ENCODE results near the gene PTPRN2.
A peak's percentile ranks its signal among the peaks of the same experiment; 100 is the strongest.

PTPRN2 gene

DNA sequence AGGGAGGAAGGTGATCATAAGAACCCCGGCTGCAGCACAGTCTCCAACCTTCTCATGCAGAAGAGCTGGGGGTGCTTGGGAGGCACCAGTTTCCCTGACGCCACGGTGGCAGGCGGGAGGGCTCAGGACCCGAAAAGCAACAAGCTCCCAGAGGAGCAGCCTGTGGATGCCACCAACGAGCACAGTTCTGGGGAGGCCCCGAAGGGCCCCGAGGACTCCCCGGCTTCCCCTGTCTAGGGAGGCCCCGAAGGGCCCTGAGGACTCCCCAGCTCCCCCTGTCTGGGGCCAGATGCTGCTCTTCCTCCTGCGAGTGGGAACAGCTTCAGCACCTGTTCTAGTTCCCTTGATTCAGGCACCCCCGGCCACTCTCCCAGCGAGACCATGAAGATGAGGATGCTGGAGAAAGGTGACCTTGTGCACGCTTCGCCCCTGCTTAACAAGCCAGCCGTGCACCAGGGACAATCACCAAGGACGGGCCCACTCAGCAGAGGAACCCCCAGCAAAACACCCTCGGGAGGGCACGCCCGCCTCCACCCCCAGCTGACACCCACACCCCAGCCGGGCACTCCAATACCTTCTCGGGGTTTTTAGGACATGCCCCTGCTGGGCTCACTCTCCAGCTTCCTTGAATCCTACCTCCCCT, 112.5 kb downstream of the PTPRN2 start:
- H3K56ac ChIP-seq (ENCODE audit: low read length) = no peak overlapping the region
- H2BK15ac ChIP-seq (replicated peaks; ENCODE audit: low read depth) = no peak overlapping the region

GRCh38 chr7:158474488-158474887, 113.1 kb downstream of the PTPRN2 start:
- H4K8ac ChIP-seq (ENCODE audit: low read depth, low read length) = no peak overlapping the region
- no peak overlapping the region for H4K5ac ChIP-seq (ENCODE audit: low read length)
- H3K9ac ChIP-seq (ENCODE audit: low read length) = no peak overlapping the region
- H2AK5ac ChIP-seq (ENCODE audit: low read length) = no peak overlapping the region
- H3K56ac ChIP-seq (ENCODE audit: low read length) = no peak overlapping the region
- no peaks in the 10 kb centered on the region for H3K4me1 ChIP-seq (ENCODE audit: control insufficient read depth, low read depth, low read length)
- DNase-seq = no peak
- H3K4me2 ChIP-seq (ENCODE audit: low read length) = no peak overlapping the region
- no peak overlapping the region for H3K23ac ChIP-seq (ENCODE audit: low read length)
- no peak overlapping the region for H2BK15ac ChIP-seq (replicated peaks; ENCODE audit: low read depth)
- H3K79me1 ChIP-seq (ENCODE audit: low read length) = no peaks in the 10 kb centered on the region
- no peak overlapping the region for H3K4me3 ChIP-seq (ENCODE audit: low read length)
- H3K18ac ChIP-seq (ENCODE audit: low read length) = no peak overlapping the region
- no peak overlapping the region for H3K4ac ChIP-seq (ENCODE audit: low read depth, low read length)
- no CpG with 5 or more reads among the region's 16 CpGs for WGBS (ENCODE audit: extremely low coverage, insufficient coverage, low lambda C conversion rate)
- no peaks in the 10 kb centered on the region for H3K79me2 ChIP-seq (ENCODE audit: control insufficient read depth, insufficient read depth, low read length)
- no peaks in the 10 kb centered on the region for H3K27me3 ChIP-seq (ENCODE audit: insufficient read depth, low read length, poor library complexity)
- H2BK120ac ChIP-seq (ENCODE audit: low read depth, low read length) = no peak overlapping the region
- no peaks in the 10 kb centered on the region for H3K36me3 ChIP-seq (ENCODE audit: control insufficient read depth, insufficient read depth, low read length)
- H3K27ac ChIP-seq (ENCODE audit: low read depth, low read length) = no peak overlapping the region
- H2BK5ac ChIP-seq (ENCODE audit: low read length) = no peak overlapping the region

More for the DNA sequence above, 112.5 kb downstream of the PTPRN2 start:
- WGBS (ENCODE audit: extremely low coverage, insufficient coverage, low lambda C conversion rate) = no CpG with 5 or more reads among the region's 22 CpGs
- Histone ChIP-seq H3K23ac (ENCODE audit: low read length) (no peak overlapping the region), H4K5ac (ENCODE audit: low read length) (no peak overlapping the region), H3K36me3 (ENCODE audit: control insufficient read depth, insufficient read depth, low read length) (no peaks in the 10 kb centered on the region), H3K4me3 (ENCODE audit: low read length) (no peak overlapping the region), H2BK5ac (ENCODE audit: low read length) (no peak overlapping the region), H3K4me2 (ENCODE audit: low read length) (no peak overlapping the region), H2BK120ac (ENCODE audit: low read depth, low read length) (no peak overlapping the region), H3K27ac (ENCODE audit: low read depth, low read length) (no peak overlapping the region), H3K4ac (ENCODE audit: low read depth, low read length) (no peak overlapping the region), H3K9ac (ENCODE audit: low read length) (no peak overlapping the region), H3K79me2 (ENCODE audit: control insufficient read depth, insufficient read depth, low read length) (no peaks in the 10 kb centered on the region), H3K4me1 (ENCODE audit: control insufficient read depth, low read depth, low read length) (no peaks in the 10 kb centered on the region), H3K27me3 (ENCODE audit: insufficient read depth, low read length, poor library complexity) (no peaks in the 10 kb centered on the region), H4K8ac (ENCODE audit: low read depth, low read length) (no peak overlapping the region), H3K18ac (ENCODE audit: low read length) (no peak overlapping the region), H2AK5ac (ENCODE audit: low read length) (no peak overlapping the region), H3K79me1 (ENCODE audit: low read length) (no peaks in the 10 kb centered on the region)
- DNase-seq = no peak

DNA sequence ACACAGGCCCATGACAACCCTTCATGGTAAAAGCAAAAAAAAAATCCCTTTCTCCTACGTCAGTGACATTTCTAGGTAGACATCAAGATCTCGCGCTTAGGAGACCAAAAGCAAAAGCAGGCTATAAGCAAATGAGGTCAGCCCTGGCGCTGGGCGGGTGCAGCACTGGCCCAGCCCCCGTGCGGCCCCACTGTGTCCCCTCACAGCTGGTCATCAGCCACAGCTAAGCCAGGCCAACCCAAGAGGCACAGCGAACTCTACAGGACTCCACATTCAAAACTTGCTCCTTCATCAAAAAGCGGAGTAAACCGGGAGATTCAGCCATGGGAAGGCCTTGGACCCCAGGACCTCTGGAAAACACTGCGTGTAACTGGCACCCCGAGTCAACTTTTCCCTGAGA, 113.7 kb downstream of the PTPRN2 start:
- no peak overlapping the region for H3K4ac ChIP-seq (ENCODE audit: low read depth, low read length)
- H3K4me1 ChIP-seq (ENCODE audit: control insufficient read depth, low read depth, low read length) = no peaks in the 10 kb centered on the region
- H3K56ac ChIP-seq (ENCODE audit: low read length) = no peak overlapping the region
- H3K18ac ChIP-seq (ENCODE audit: low read length) = no peak overlapping the region
- H4K5ac ChIP-seq (ENCODE audit: low read length) = no peak overlapping the region
- no CpG with 5 or more reads among the region's 12 CpGs for WGBS (ENCODE audit: extremely low coverage, insufficient coverage, low lambda C conversion rate)
- H3K79me2 ChIP-seq (ENCODE audit: control insufficient read depth, insufficient read depth, low read length) = no peaks in the 10 kb centered on the region
- no peak overlapping the region for H2AK5ac ChIP-seq (ENCODE audit: low read length)
- H3K79me1 ChIP-seq (ENCODE audit: low read length) = no peaks in the 10 kb centered on the region
- H3K4me2 ChIP-seq (ENCODE audit: low read length) = no peak overlapping the region
- H2BK5ac ChIP-seq (ENCODE audit: low read length) = no peak overlapping the region
- no peak overlapping the region for H2BK120ac ChIP-seq (ENCODE audit: low read depth, low read length)
- no peaks in the 10 kb centered on the region for H3K36me3 ChIP-seq (ENCODE audit: control insufficient read depth, insufficient read depth, low read length)
- no peak for DNase-seq
- H3K23ac ChIP-seq (ENCODE audit: low read length) = no peak overlapping the region
- H3K9ac ChIP-seq (ENCODE audit: low read length) = no peak overlapping the region
- no peak overlapping the region for H4K8ac ChIP-seq (ENCODE audit: low read depth, low read length)
- no peak overlapping the region for H3K27ac ChIP-seq (ENCODE audit: low read depth, low read length)
- no peak overlapping the region for H2BK15ac ChIP-seq (replicated peaks; ENCODE audit: low read depth)
- H3K4me3 ChIP-seq (ENCODE audit: low read length) = no peak overlapping the region
- no peaks in the 10 kb centered on the region for H3K27me3 ChIP-seq (ENCODE audit: insufficient read depth, low read length, poor library complexity)

DNA sequence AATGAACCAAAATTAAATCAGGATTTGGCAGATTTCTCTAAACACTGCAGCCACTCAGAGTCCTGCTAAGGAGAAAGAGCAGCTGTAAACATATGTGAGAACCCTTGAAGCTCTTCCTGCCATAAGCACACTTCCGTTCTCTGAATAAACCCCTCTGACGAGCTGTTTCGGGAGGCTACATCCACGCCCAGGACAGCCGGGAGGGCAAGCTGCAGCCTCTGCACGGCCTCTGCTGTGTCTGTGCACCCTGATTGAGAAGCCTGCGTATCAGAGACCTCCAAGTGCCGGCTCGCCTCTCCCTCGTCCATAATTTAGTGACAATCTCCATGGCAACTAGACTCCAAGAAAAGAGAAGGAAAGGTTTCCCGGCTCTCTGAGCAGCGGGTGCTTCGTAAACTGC, 114.4 kb downstream of the PTPRN2 start:
- no peaks in the 10 kb centered on the region for H3K79me2 ChIP-seq (ENCODE audit: control insufficient read depth, insufficient read depth, low read length)
- H3K56ac ChIP-seq (ENCODE audit: low read length) = no peak overlapping the region
- no peaks in the 10 kb centered on the region for H3K36me3 ChIP-seq (ENCODE audit: control insufficient read depth, insufficient read depth, low read length)
- no peak overlapping the region for H3K9ac ChIP-seq (ENCODE audit: low read length)
- WGBS (ENCODE audit: extremely low coverage, insufficient coverage, low lambda C conversion rate) = no CpG with 5 or more reads among the region's 13 CpGs
- no peak overlapping the region for H2BK15ac ChIP-seq (replicated peaks; ENCODE audit: low read depth)
- no peak overlapping the region for H3K4me2 ChIP-seq (ENCODE audit: low read length)
- H3K4me3 ChIP-seq (ENCODE audit: low read length) = no peak overlapping the region
- H3K4ac ChIP-seq (ENCODE audit: low read depth, low read length) = no peak overlapping the region
- H4K8ac ChIP-seq (ENCODE audit: low read depth, low read length) = no peak overlapping the region
- H3K18ac ChIP-seq (ENCODE audit: low read length) = no peak overlapping the region
- no peak overlapping the region for H3K27ac ChIP-seq (ENCODE audit: low read depth, low read length)
- no peak overlapping the region for H2BK120ac ChIP-seq (ENCODE audit: low read depth, low read length)
- H3K27me3 ChIP-seq (ENCODE audit: insufficient read depth, low read length, poor library complexity) = no peaks in the 10 kb centered on the region
- no peaks in the 10 kb centered on the region for H3K79me1 ChIP-seq (ENCODE audit: low read length)
- H2AK5ac ChIP-seq (ENCODE audit: low read length) = no peak overlapping the region
- no peak overlapping the region for H3K23ac ChIP-seq (ENCODE audit: low read length)
- H2BK5ac ChIP-seq (ENCODE audit: low read length) = no peak overlapping the region
- H3K4me1 ChIP-seq (ENCODE audit: control insufficient read depth, low read depth, low read length) = no peaks in the 10 kb centered on the region
- no peak overlapping the region for H4K5ac ChIP-seq (ENCODE audit: low read length)
- peak; percentile 21 for DNase-seq

GRCh38 chr7:158472596-158472995, 115.0 kb downstream of the PTPRN2 start:
- H2BK120ac ChIP-seq (ENCODE audit: low read depth, low read length) = no peak overlapping the region
- H2AK5ac ChIP-seq (ENCODE audit: low read length) = no peak overlapping the region
- no peaks in the 10 kb centered on the region for H3K27me3 ChIP-seq (ENCODE audit: insufficient read depth, low read length, poor library complexity)
- no peak overlapping the region for H2BK5ac ChIP-seq (ENCODE audit: low read length)
- no peak for DNase-seq
- H3K23ac ChIP-seq (ENCODE audit: low read length) = no peak overlapping the region
- no peak overlapping the region for H4K8ac ChIP-seq (ENCODE audit: low read depth, low read length)
- no peak overlapping the region for H3K4me2 ChIP-seq (ENCODE audit: low read length)
- H3K4ac ChIP-seq (ENCODE audit: low read depth, low read length) = no peak overlapping the region
- H2BK15ac ChIP-seq (replicated peaks; ENCODE audit: low read depth) = no peak overlapping the region
- no peaks in the 10 kb centered on the region for H3K79me1 ChIP-seq (ENCODE audit: low read length)
- WGBS (ENCODE audit: extremely low coverage, insufficient coverage, low lambda C conversion rate) = no CpG with 5 or more reads among the region's 11 CpGs
- H3K36me3 ChIP-seq (ENCODE audit: control insufficient read depth, insufficient read depth, low read length) = no peaks in the 10 kb centered on the region
- no peak overlapping the region for H3K9ac ChIP-seq (ENCODE audit: low read length)
- H3K18ac ChIP-seq (ENCODE audit: low read length) = no peak overlapping the region
- no peak overlapping the region for H3K4me3 ChIP-seq (ENCODE audit: low read length)
- H3K79me2 ChIP-seq (ENCODE audit: control insufficient read depth, insufficient read depth, low read length) = no peaks in the 10 kb centered on the region
- no peak overlapping the region for H3K56ac ChIP-seq (ENCODE audit: low read length)
- no peak overlapping the region for H3K27ac ChIP-seq (ENCODE audit: low read depth, low read length)
- no peaks in the 10 kb centered on the region for H3K4me1 ChIP-seq (ENCODE audit: control insufficient read depth, low read depth, low read length)
- no peak overlapping the region for H4K5ac ChIP-seq (ENCODE audit: low read length)

GRCh38 chr7:158471716-158472115, 115.9 kb downstream of the PTPRN2 start:
- Histone ChIP-seq H2AK5ac (ENCODE audit: low read length) (no peak overlapping the region), H3K4me2 (ENCODE audit: low read length) (no peak overlapping the region), H3K79me2 (ENCODE audit: control insufficient read depth, insufficient read depth, low read length) (no peaks in the 10 kb centered on the region), H3K23ac (ENCODE audit: low read length) (no peak overlapping the region), H2BK15ac (replicated peaks; ENCODE audit: low read depth) (no peak overlapping the region), H4K8ac (ENCODE audit: low read depth, low read length) (no peak overlapping the region), H3K4me3 (ENCODE audit: low read length) (no peak overlapping the region), H3K9ac (ENCODE audit: low read length) (no peak overlapping the region), H3K79me1 (ENCODE audit: low read length) (no peaks in the 10 kb centered on the region), H3K4me1 (ENCODE audit: control insufficient read depth, low read depth, low read length) (no peaks in the 10 kb centered on the region), H4K5ac (ENCODE audit: low read length) (no peak overlapping the region), H3K56ac (ENCODE audit: low read length) (no peak overlapping the region), H3K4ac (ENCODE audit: low read depth, low read length) (no peak overlapping the region), H3K18ac (ENCODE audit: low read length) (no peak overlapping the region), H3K27ac (ENCODE audit: low read depth, low read length) (no peak overlapping the region), H3K27me3 (ENCODE audit: insufficient read depth, low read length, poor library complexity) (no peaks in the 10 kb centered on the region), H3K36me3 (ENCODE audit: control insufficient read depth, insufficient read depth, low read length) (no peaks in the 10 kb centered on the region), H2BK120ac (ENCODE audit: low read depth, low read length) (no peak overlapping the region), H2BK5ac (ENCODE audit: low read length) (no peak overlapping the region)
- WGBS (ENCODE audit: extremely low coverage, insufficient coverage, low lambda C conversion rate) = no CpG with 5 or more reads among the region's 18 CpGs
- no peak for DNase-seq
